ENCODE data around the gene PDGFA. TPM values are rescaled to one million over a fixed set of nuclear protein-coding genes. Genes with fewer than 3 reads are reported as not detected.

Gene PDGFA
- total RNA-seq, 1 donor from 2014 or later, result 12.9 TPM

DNA sequence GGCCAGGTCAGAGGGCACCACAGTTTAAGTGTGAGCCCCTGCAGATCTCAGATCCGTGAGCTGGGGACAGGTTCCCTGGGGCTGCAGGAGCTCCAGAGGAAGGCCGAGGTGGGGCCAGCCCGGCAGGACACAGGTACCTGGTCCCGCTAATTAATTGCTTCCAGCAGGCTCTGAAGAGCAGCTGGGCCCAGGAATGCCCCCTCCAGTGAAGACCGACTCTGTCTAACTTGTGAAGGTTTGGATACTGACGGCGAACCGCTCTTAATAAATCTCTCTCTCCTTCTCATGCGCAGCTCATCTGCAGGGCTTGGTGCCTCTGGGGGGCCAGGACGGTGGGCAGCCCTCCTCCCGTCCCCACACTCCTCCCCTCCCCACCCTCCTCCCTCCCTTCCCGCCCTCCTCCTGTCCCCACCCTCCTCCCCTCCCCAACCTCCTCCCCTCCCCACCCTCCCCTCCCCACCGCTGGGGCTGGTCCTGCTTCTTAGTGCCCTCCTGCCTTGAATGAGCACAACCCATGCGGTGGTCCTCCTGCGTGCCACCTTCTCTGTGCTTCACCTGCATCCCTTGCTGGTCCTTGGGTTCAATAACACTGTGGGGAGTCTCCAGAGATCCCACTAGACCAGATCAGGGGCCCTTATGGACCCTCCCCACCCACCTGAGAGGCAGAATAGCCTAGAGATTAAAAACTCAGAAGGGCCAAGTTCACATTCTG is 38.3 kb downstream of the PDGFA start:
- Mint-ChIP-seq H3K4me1 (no peaks in the 10 kb centered on the region), H3K4me3 (no peak overlapping the region)

DNA sequence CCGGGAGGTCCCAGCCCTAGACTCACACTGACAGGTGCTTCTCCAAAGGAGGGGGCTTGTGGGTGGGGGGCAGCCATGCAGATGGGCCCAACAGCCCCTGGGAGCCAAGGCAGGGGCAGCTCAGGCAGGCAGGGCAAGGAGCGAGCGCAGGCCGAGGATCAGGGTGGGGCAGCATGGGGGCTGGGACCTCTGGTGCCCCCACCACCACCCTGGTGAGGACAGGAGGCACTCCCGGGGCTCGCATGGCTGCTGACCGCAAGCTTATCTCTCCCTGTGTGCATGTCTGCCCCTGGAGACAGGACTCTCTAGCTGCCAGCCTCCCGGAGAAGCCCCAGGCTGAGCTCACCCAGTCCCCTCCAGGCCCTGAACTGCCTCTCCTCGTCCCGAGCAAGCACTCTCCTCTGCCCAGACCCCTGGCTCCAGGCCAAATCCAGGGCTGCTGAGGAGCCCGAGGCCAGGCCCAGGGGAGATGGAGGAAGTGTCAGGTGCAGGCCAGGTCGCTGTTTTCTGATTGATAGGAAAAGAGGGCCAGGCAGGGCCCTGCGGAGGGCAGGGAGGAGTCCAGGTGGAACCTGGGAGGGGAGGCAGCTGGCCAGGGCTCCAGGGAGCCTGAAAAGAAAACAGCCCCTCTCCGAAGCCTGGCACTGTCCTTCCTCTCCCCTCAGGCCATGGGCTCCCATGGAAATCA is 39.0 kb downstream of the PDGFA start:
- H3K9me3 Mint-ChIP-seq, result peaks cover 12% of the 10 kb centered on the region
- intact Hi-C loops (cut with micrococcal nuclease), result no loop called here
- H3K4me1 Mint-ChIP-seq, result no peaks in the 10 kb centered on the region
- no peak overlapping the region for H3K4me3 Mint-ChIP-seq
- no peaks in the 10 kb centered on the region for H3K27me3 Mint-ChIP-seq
- no peak overlapping the region for H3K27ac Mint-ChIP-seq
- no peaks in the 10 kb centered on the region for H3K36me3 Mint-ChIP-seq (ENCODE audit: low read depth)
- DNase-seq, result no peak

More for the DNA sequence above, 38.3 kb downstream of the PDGFA start:
- H3K9me3 Mint-ChIP-seq, result peaks cover 12% of the 10 kb centered on the region
- no peak overlapping the region for H3K27ac Mint-ChIP-seq
- intact Hi-C loops (cut with micrococcal nuclease), result no loop called here
- peaks cover 3% of the 10 kb centered on the region for H3K27me3 Mint-ChIP-seq
- no peaks in the 10 kb centered on the region for H3K36me3 Mint-ChIP-seq (ENCODE audit: low read depth)
- no peak for DNase-seq

DNA sequence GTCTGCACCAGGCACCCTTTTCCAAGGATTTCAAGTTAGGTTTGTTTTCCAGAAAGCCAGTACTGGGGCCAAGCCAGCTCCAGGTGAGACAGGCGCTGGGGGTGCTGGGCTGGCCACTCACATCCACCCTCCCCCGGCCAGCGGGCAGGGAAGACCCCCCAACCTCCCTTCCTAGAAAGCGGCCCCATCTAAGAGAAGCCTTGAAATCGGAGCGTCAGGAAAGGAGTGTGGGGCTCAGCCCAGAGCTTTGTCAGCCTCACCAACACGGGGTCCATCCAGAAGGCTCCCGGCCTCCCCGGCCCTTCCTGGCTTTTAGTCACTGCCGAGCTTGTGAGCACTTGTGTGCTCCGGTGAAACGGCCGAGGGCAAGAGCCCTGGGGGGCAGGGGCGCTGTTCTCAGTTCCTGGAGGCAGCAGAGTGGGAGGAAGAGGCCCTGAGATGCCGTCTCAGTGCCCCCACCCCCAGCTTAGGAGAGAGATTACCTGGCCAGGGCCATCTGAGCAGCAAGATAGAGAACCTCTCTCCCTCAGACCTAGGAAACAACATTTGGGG is 39.6 kb downstream of the PDGFA start:
- no peaks in the 10 kb centered on the region for H3K4me1 Mint-ChIP-seq
- intact Hi-C loops (cut with micrococcal nuclease), result no loop called here
- no peak overlapping the region for H3K4me3 Mint-ChIP-seq

DNA sequence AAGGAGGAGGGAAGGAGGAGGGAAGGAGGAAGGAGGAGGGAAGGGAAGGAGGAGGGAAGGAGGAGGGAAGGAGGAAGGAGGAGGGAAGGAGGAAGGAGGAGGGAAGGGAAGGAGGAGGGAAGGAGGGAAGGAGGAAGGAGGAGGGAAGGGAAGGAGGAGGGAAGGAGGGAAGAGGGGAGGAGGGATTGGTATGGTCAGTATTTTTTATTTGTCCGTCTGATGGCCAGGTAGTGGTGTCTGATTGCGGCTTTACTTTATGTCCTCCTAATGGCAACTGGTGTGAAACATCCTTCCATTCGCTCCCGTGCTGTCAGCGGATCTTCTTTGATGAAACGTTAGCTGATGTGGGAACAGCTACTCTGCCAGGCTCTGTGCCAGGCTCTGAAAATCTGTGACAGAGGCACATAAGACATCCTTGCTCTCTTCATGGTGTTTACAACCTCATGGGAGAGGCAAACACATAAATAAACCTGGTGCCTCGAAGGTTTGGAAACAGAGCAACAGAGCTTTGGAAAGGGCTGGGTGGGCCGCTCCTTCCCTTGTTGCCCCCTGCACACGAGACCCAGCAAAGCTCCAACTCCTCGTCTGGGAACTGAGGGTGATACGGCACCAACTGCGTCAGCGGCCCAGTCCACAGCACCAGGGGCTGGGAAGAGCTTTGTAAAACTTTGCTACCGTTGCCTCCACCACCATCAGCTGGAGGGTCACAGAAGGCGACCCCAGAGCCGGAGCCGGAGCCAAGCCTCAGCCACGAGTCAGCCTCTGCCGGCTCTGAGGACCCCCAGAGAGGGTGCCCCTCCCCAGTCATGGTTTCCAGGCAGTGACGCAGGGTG is 40.3 kb downstream of the PDGFA start:
- no peak for DNase-seq
- Mint-ChIP-seq H3K4me1 (no peaks in the 10 kb centered on the region), H3K9me3 (peaks cover 12% of the 10 kb centered on the region), H3K36me3 (ENCODE audit: low read depth) (no peaks in the 10 kb centered on the region), H3K4me3 (no peak overlapping the region), H3K27ac (no peak overlapping the region), H3K27me3 (no peaks in the 10 kb centered on the region)
- intact Hi-C loops (cut with micrococcal nuclease), result no loop called here

More for the DNA sequence above, 39.6 kb downstream of the PDGFA start:
- H3K9me3 Mint-ChIP-seq, result peaks cover 12% of the 10 kb centered on the region
- no peak for DNase-seq
- H3K36me3 Mint-ChIP-seq (ENCODE audit: low read depth), result no peaks in the 10 kb centered on the region
- no peak overlapping the region for H3K27ac Mint-ChIP-seq
- H3K27me3 Mint-ChIP-seq, result no peaks in the 10 kb centered on the region

DNA sequence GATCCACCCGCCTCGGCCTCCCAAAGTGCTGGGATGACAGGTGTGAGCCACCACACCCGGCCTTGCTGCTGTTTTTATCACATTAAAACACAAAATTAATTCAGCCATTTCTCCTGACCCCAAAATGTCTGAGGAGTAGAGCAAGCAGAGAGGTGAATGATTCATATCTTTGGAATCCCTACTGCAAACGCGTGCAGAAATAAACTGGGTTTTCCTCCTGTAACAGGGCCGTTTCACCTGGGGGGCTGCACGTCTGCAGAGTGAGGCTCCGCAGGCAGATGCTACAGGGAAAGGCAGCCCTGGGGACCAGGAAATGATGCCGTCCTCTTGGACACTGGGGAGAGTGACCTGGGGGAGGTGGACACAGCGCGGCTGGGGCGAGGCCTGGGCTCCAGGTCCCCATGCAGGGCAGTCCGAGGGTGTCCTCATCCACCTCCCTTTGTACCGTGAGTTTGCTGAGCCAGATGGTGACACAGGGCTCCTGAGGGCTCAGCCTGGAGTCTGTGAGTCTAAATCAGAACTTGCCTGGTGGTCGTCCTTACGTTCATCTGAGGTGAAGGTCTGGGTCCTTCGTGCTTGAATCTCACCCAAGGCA is 41.9 kb downstream of the PDGFA start:
- no peak overlapping the region for H3K27ac Mint-ChIP-seq
- H3K4me3 Mint-ChIP-seq, result no peak overlapping the region
- no peaks in the 10 kb centered on the region for H3K36me3 Mint-ChIP-seq (ENCODE audit: low read depth)
- H3K27me3 Mint-ChIP-seq, result no peaks in the 10 kb centered on the region
- no peaks in the 10 kb centered on the region for H3K4me1 Mint-ChIP-seq
- peaks cover 9% of the 10 kb centered on the region for H3K9me3 Mint-ChIP-seq
- intact Hi-C loops (cut with micrococcal nuclease), result no loop called here
- DNase-seq, result no peak

DNA sequence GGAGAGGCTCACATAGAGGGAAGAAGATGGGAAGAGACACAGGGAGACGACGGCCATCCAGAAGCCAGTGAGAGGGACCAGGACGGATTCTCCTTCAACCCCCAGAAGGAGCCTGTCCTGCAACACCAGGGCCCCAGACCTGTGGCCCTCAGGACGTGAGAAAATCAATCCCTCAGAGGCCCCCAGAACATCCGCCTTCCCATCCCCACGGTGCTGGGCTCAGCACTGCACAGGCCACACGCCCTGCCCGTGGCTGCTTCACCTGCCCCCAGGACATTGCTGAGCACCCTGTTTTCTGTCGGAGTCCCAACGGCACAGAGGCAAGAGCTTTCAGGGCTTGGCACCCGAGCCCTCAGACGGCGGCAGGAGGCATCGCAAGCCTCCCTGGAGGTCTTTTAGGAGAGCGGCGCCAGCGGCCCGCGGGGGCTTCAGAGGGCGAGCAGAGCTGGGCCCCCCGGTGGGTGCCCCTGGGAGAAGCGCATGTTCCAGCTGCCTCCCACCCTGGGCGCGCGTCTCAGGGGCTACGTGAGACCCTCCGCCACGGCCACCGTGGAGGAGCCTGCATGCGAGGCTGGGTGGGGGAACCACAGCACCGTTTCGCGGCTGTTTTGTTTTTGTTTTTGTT is 42.8 kb downstream of the PDGFA start:
- intact Hi-C loops (cut with micrococcal nuclease), result no loop called here
- Mint-ChIP-seq H3K9me3 (no peaks in the 10 kb centered on the region), H3K27me3 (no peaks in the 10 kb centered on the region), H3K4me1 (no peaks in the 10 kb centered on the region), H3K27ac (no peak overlapping the region), H3K36me3 (ENCODE audit: low read depth) (no peaks in the 10 kb centered on the region), H3K4me3 (no peak overlapping the region)
- DNase-seq, result no peak

DNA sequence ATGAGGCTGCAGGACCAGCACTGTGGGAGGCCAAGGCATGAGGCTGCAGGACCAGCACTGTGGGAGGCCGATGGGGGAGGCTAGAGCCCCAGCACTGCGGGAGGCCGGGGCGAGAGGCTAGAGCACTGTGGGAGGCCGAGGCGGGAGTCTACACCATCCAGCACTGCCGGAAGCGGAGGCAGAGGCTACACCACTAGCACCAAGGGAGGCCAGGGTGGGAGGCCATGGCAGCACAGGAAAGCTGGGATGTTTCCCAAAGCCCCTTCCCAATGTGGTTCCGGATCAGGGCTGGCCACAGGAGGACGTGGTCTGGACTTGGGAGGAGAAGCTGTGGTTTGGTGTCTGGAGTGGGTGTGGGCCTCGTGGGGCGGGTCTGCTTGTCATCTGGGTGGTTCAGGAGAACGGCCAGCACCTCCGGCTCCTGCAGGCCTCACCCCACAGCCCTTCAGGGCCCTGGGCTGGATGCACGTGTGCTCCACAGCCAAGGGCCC is 43.6 kb downstream of the PDGFA start:
- Mint-ChIP-seq H3K27ac (no peak overlapping the region), H3K9me3 (no peaks in the 10 kb centered on the region), H3K4me3 (no peak overlapping the region), H3K27me3 (no peaks in the 10 kb centered on the region), H3K4me1 (no peaks in the 10 kb centered on the region), H3K36me3 (ENCODE audit: low read depth) (no peaks in the 10 kb centered on the region)
- DNase-seq, result no peak
- intact Hi-C loops (cut with micrococcal nuclease), result no loop called here

DNA sequence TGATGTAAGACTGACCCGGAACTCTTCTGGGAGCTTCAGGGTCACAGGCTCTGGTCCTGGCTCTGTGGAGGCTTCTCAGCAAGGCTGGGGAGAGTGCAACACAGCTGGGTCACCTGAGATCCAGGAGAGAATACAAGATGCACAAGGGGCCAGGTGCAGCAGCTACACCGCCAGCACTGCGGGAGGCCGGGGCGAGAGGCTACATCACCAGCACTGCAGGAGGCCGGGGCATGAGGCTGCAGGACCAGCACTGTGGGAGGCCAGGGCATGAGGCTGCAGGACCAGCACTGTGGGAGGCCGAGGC is 44.3 kb downstream of the PDGFA start:
- Mint-ChIP-seq H3K36me3 (ENCODE audit: low read depth) (no peaks in the 10 kb centered on the region), H3K27ac (no peak overlapping the region), H3K9me3 (no peaks in the 10 kb centered on the region), H3K4me3 (no peak overlapping the region), H3K4me1 (no peaks in the 10 kb centered on the region), H3K27me3 (no peaks in the 10 kb centered on the region)
- no peak for DNase-seq
- intact Hi-C loops (cut with micrococcal nuclease), result no loop called here

DNA sequence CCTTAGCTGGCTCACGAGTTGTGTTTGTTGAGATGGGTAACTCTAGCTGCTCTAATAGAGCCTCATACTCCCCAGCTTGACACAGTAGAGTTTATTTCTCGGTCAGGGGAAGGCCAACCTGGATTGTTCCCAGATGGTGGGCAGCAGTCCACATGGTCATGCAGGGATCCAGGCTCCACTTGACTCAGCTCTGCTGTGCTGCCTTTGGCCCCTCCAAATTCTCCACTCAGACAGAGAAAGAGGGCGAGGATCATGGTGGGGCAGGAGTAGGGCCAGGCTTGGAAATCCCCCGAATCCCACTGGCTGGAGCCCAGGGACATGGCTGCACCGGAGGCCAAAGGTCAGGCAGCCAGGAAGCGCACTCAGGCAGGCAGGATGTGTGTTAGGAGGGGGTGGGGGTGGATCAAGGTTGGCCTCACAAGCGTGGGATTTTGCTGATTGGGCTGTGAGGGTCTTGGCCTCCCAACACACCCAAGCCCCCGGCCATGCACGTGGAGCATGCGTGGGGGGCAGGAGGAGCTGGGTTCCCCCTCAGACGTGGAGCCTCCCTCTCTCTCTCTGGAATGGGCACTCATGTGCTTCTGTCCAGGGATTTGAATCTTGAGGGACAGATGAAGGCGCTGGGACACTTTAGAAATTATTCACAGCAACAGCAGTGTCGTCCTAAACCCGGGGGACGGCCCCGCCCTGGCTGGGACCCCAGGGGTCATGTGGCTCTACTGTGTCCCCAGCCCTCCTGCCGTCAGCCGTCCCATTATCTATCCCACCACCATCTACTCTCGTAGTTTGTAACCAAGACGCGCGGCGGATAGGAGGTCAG is 44.8 kb downstream of the PDGFA start:
- DNase-seq, result no peak
- intact Hi-C loops (cut with micrococcal nuclease), result no loop called here
- no peaks in the 10 kb centered on the region for H3K4me1 Mint-ChIP-seq
- no peaks in the 10 kb centered on the region for H3K36me3 Mint-ChIP-seq (ENCODE audit: low read depth)
- H3K4me3 Mint-ChIP-seq, result no peak overlapping the region
- no peaks in the 10 kb centered on the region for H3K9me3 Mint-ChIP-seq
- H3K27ac Mint-ChIP-seq, result no peak overlapping the region
- H3K27me3 Mint-ChIP-seq, result no peaks in the 10 kb centered on the region

DNA sequence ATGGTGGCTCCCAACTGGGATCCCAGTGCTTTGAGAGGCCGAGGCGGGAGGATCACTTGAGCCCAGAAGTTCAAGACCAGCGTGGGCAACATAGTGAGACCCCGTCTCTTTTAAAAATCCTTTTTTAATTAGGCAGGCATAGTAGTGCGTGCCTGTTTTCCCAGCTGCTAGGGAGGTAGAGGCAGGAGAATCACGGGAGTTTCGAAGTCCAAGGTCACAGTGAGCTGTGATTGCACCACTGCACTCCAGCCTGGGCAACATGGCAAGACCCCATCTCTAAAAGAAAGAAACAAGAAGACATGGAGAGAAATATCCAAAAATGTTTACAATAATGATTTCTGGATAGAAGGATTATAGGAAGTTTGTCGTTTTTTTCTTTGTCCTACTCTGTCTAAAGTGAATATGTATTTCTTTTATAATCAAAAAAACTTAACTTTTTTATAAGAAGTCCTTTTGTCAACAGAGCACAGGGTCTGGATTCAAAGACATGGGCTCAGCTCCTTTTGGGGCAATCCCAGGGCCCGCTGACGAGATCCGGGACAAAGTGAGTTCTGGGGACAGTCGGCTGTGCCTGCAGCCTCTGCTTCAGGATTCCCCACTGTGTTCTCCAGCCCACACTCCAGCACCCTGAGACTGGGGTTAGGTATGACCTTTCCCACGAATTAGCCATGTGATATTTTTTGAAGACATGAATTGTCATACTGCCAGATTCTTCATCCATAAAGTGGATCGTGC is 45.6 kb downstream of the PDGFA start:
- Mint-ChIP-seq H3K9me3 (no peaks in the 10 kb centered on the region), H3K27me3 (no peaks in the 10 kb centered on the region), H3K4me1 (no peaks in the 10 kb centered on the region), H3K36me3 (ENCODE audit: low read depth) (no peaks in the 10 kb centered on the region), H3K4me3 (no peak overlapping the region), H3K27ac (no peak overlapping the region)
- DNase-seq, result no peak
- intact Hi-C loops (cut with micrococcal nuclease), result no loop called here

DNA sequence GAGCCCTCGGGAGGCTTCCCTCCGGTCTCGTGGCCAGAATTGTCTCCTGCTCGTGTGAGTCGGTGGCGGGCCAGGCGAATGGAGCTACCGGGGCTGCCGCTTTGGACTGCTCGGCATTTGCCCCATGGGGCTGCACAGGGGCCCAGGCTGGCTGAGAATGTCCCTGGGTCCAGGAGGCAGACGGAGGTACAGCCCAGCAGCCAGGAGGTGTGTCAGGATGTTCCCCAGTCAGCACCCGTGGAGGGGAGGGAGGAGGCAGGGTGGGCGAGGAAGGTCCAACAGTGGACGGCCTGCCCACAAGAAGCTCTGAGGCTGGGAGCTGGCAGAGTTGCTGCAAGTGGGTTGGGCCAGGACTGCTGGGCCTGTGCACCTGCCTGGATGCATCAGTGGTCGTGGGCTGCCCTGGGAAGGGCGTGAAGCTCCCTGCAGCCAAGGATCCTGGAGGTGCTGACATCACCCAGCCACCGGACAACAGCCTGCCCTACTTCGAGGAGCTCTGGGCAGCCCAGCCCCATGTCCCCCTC is 46.4 kb downstream of the PDGFA start:
- H3K36me3 Mint-ChIP-seq (ENCODE audit: low read depth), result no peaks in the 10 kb centered on the region
- no peaks in the 10 kb centered on the region for H3K4me1 Mint-ChIP-seq
- H3K4me3 Mint-ChIP-seq, result no peak overlapping the region
- no peak overlapping the region for H3K27ac Mint-ChIP-seq
- H3K27me3 Mint-ChIP-seq, result no peaks in the 10 kb centered on the region
- DNase-seq, result no peak
- peaks cover 3% of the 10 kb centered on the region for H3K9me3 Mint-ChIP-seq
- intact Hi-C loops (cut with micrococcal nuclease), result no loop called here

DNA sequence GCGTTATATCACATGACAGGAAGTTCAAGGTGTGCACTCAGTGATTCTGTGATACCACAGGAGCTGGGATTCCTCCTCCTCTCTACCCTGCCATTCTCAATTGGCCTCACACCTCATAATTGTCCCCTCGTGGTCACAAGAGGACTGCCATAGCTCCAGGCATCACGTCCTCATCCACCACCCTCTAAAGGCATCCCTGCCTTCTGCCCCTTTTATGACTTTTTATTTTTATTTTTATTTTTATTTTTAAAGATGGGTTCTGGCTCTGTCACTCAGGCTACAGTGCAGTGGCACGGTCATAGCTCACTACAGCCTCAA is 47.0 kb downstream of the PDGFA start:
- intact Hi-C loops (cut with micrococcal nuclease), result no loop called here
- H3K27me3 Mint-ChIP-seq, result no peaks in the 10 kb centered on the region
- H3K27ac Mint-ChIP-seq, result no peak overlapping the region
- H3K4me3 Mint-ChIP-seq, result no peak overlapping the region
- H3K4me1 Mint-ChIP-seq, result no peaks in the 10 kb centered on the region
- H3K36me3 Mint-ChIP-seq (ENCODE audit: low read depth), result no peaks in the 10 kb centered on the region
- no peak for DNase-seq
- peaks cover 10% of the 10 kb centered on the region for H3K9me3 Mint-ChIP-seq
